ENCODE data around the gene IFNA7. TPM values are rescaled to one million over a fixed set of nuclear protein-coding genes. Genes with fewer than 3 reads are reported as not detected.
A peak's percentile ranks its signal among the peaks of the same experiment; 100 is the strongest.
"Not testable (repeated sequence)": the region's sequence is repeated elsewhere in the genome, so short reads cannot be mapped to it uniquely, and the experiment has no call there.

The IFNA7 gene
- total RNA-seq, 1 donor from 2014 or later, result not detected

- not testable (repeated sequence) for H3K27ac Mint-ChIP-seq (ENCODE audit: unreplicated experiment); DNase-seq (ENCODE audit: low spot score); H3K36me3 Mint-ChIP-seq (ENCODE audit: low read depth); H3K4me3 Mint-ChIP-seq (ENCODE audit: unreplicated experiment); H3K4me1 Mint-ChIP-seq (ENCODE audit: low read depth); H3K9me3 Mint-ChIP-seq (ENCODE audit: low read depth)
- H3K27me3 Mint-ChIP-seq (ENCODE audit: low read depth), result peaks cover 31% of the 10 kb centered on the region
- peak; percentile 77 for TF ChIP-seq CTCF (IDR thresholded peaks at IDR 0.05)
Measured at GRCh38 chr9:21194867-21195776, 6.9 kb downstream of the IFNA7 start.

GRCh38 chr9:21187487-21187886 lies 14.5 kb downstream of the IFNA7 start, which contains the start of gene IFNA4:
Gene IFNA4, minus strand, starts transcription at chr9:21187587. Its CDS starts 56 bp downstream, at chr9:21187531.
- DNase-seq (ENCODE audit: low spot score); H3K4me1 Mint-ChIP-seq (ENCODE audit: low read depth); H3K36me3 Mint-ChIP-seq (ENCODE audit: low read depth); H3K4me3 Mint-ChIP-seq (ENCODE audit: unreplicated experiment); H3K9me3 Mint-ChIP-seq (ENCODE audit: low read depth); H3K27ac Mint-ChIP-seq (ENCODE audit: unreplicated experiment): not testable (repeated sequence)
- H3K27me3 Mint-ChIP-seq (ENCODE audit: low read depth), result peaks cover 37% of the 10 kb centered on the region

GRCh38 chr9:21182810-21183736 lies 18.9 kb downstream of the IFNA7 start:
- not testable (repeated sequence) for H3K4me3 Mint-ChIP-seq (ENCODE audit: unreplicated experiment); H3K27ac Mint-ChIP-seq (ENCODE audit: unreplicated experiment); H3K4me1 Mint-ChIP-seq (ENCODE audit: low read depth); H3K36me3 Mint-ChIP-seq (ENCODE audit: low read depth); DNase-seq (ENCODE audit: low spot score); H3K9me3 Mint-ChIP-seq (ENCODE audit: low read depth)
- peaks cover 31% of the 10 kb centered on the region for H3K27me3 Mint-ChIP-seq (ENCODE audit: low read depth)
- peak; percentile 64 for TF ChIP-seq CTCF (IDR thresholded peaks at IDR 0.05)

GRCh38 chr9:21174671-21175070 lies 27.3 kb downstream of the IFNA7 start:
- Mint-ChIP-seq H3K27me3 (ENCODE audit: low read depth) (peaks cover 46% of the 10 kb centered on the region), H3K4me3 (ENCODE audit: unreplicated experiment) (no peak overlapping the region), H3K36me3 (ENCODE audit: low read depth) (no peaks in the 10 kb centered on the region), H3K9me3 (ENCODE audit: low read depth) (no peaks in the 10 kb centered on the region), H3K4me1 (ENCODE audit: low read depth) (no peaks in the 10 kb centered on the region), H3K27ac (ENCODE audit: unreplicated experiment) (no peak overlapping the region)
- DNase-seq (ENCODE audit: low spot score), result no peak
- TF ChIP-seq CTCF (IDR thresholded peaks at IDR 0.05), result no peak

- H3K27me3 Mint-ChIP-seq (ENCODE audit: low read depth), result peaks cover 43% of the 10 kb centered on the region
- no peak overlapping the region for H3K4me3 Mint-ChIP-seq (ENCODE audit: unreplicated experiment)
- DNase-seq (ENCODE audit: low spot score), result no peak
- TF ChIP-seq CTCF (IDR thresholded peaks at IDR 0.05), result no peak
- no peak overlapping the region for H3K27ac Mint-ChIP-seq (ENCODE audit: unreplicated experiment)
- no peaks in the 10 kb centered on the region for H3K36me3 Mint-ChIP-seq (ENCODE audit: low read depth)
- H3K4me1 Mint-ChIP-seq (ENCODE audit: low read depth), result no peaks in the 10 kb centered on the region
- H3K9me3 Mint-ChIP-seq (ENCODE audit: low read depth), result no peaks in the 10 kb centered on the region
Measured at GRCh38 chr9:21172156-21172555, 29.8 kb downstream of the IFNA7 start.
